ENCODE results near the gene MOCS3. TPM values are rescaled to one million over a fixed set of nuclear protein-coding genes. Genes with fewer than 3 reads are reported as not detected.
A peak's percentile ranks its signal among the peaks of the same experiment; 100 is the strongest.

MOCS3 gene
- 5.8 TPM for polyA plus RNA-seq (2013, experiment 1 of 4)
- polyA plus RNA-seq (2013, experiment 2 of 4): 7.7 TPM
- 5.1 TPM for polyA plus RNA-seq (2013, experiment 3 of 4)
- polyA plus RNA-seq (2013, experiment 4 of 4): 5.6 TPM

DNA sequence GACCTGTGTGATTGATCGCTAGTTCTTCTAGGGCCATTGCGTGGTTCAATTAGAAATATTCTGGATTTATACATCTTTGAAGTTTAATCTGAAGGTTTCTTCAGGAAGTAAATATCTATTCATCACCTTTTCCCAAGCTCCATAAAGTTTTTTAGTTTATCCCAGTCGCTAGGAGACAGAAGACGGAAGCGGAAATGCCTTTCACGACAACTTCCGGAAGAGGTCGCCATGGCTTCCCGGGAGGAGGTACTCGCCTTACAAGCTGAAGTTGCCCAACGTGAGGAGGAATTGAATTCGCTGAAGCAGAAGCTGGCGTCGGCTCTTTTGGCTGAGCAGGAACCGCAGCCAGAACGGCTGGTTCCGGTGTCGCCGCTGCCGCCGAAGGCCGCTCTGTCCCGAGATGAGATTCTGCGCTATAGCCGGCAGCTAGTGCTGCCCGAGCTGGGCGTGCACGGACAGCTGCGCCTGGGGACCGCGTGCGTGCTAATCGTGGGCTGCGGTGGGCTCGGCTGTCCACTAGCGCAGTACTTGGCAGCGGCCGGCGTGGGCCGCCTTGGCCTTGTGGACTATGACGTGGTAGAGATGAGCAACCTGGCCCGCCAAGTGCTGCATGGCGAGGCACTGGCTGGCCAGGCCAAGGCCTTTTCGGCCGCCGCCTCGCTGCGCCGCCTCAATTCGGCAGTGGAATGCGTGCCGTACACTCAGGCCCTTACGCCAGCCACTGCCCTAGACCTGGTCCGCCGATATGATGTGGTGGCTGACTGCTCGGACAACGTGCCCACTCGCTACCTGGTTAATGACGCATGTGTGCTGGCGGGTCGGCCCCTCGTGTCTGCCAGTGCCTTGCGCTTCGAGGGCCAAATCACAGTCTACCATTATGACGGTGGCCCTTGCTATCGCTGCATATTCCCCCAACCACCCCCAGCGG is at the start of gene MOCS3:
MOCS3 (plus strand) TSS at position 204 of the 928 bp plus-strand sequence; CDS start at position 229, 25 bp downstream.
- WGBS, 2 experiments: 4% methylated on average over 67 of the region's 67 CpGs
- Histone ChIP-seq H3K27me3 (ENCODE audit: control insufficient read depth, insufficient read depth, low read length, poor library complexity, severe bottlenecking) (no peaks in the 10 kb centered on the region), H3K4me1 (ENCODE audit: control insufficient read depth, insufficient read depth, low read length) (peaks cover 8% of the 10 kb centered on the region), H3K9me3 (ENCODE audit: control insufficient read depth, low read length) (no peaks in the 10 kb centered on the region), H3K27ac (ENCODE audit: insufficient read depth, low read depth, low read length, poor library complexity, severe bottlenecking) (peak within 1 kb of the TSS; percentile 83), H3K4me3 (ENCODE audit: insufficient read depth, low read depth, low read length) (peak within 1 kb of the TSS; percentile 74), H3K36me3 (ENCODE audit: control insufficient read depth, insufficient read depth, low read length) (peaks cover 7% of the 10 kb centered on the region)

- WGBS, 2 experiments: 92 to 95% methylated on average over 3 of the region's 3 CpGs
- no peak overlapping the region for H3K4me3 ChIP-seq (ENCODE audit: insufficient read depth, low read depth, low read length)
- no peaks in the 10 kb centered on the region for H3K36me3 ChIP-seq (ENCODE audit: control insufficient read depth, insufficient read depth, low read length)
- no peak overlapping the region for H3K27ac ChIP-seq (ENCODE audit: insufficient read depth, low read depth, low read length, poor library complexity, severe bottlenecking)
- H3K9me3 ChIP-seq (ENCODE audit: control insufficient read depth, low read length): no peaks in the 10 kb centered on the region
- no peaks in the 10 kb centered on the region for H3K27me3 ChIP-seq (ENCODE audit: control insufficient read depth, insufficient read depth, low read length, poor library complexity, severe bottlenecking)
- no peaks in the 10 kb centered on the region for H3K4me1 ChIP-seq (ENCODE audit: control insufficient read depth, insufficient read depth, low read length)
Measured at GRCh38 chr20:50909413-50909812, 49.2 kb upstream of the MOCS3 start.

DNA sequence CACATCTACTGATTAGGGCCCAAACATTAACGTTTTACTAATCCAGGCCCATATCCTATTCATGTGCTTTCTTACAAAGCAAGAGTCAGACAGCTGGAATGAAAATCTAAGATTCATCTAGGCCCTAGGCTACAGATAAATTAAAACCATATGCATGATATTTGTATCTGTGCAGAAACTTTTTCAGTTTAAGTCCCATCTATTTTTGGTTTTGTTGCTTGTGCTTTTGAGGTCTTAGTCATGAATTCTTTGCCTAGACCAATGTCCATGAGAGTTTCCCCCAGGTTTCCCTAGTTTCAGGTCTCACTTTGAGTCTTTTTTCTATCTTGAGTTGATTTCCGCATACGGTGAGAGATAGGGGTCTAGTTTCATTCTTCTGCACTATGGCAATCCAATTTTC is 47.6 kb upstream of the MOCS3 start:
- H3K4me3 ChIP-seq (ENCODE audit: insufficient read depth, low read depth, low read length): no peak overlapping the region
- H3K9me3 ChIP-seq (ENCODE audit: control insufficient read depth, low read length): no peaks in the 10 kb centered on the region
- H3K27ac ChIP-seq (ENCODE audit: insufficient read depth, low read depth, low read length, poor library complexity, severe bottlenecking): no peak overlapping the region
- 89% methylated on average over 3 of the region's 3 CpGs for WGBS, 2 experiments
- no peaks in the 10 kb centered on the region for H3K27me3 ChIP-seq (ENCODE audit: control insufficient read depth, insufficient read depth, low read length, poor library complexity, severe bottlenecking)
- no peaks in the 10 kb centered on the region for H3K4me1 ChIP-seq (ENCODE audit: control insufficient read depth, insufficient read depth, low read length)
- no peaks in the 10 kb centered on the region for H3K36me3 ChIP-seq (ENCODE audit: control insufficient read depth, insufficient read depth, low read length)

GRCh38 chr20:50911716-50912115 is 46.9 kb upstream of the MOCS3 start:
- no peak overlapping the region for H3K4me3 ChIP-seq (ENCODE audit: insufficient read depth, low read depth, low read length)
- H3K27ac ChIP-seq (ENCODE audit: insufficient read depth, low read depth, low read length, poor library complexity, severe bottlenecking): no peak overlapping the region
- H3K36me3 ChIP-seq (ENCODE audit: control insufficient read depth, insufficient read depth, low read length): no peaks in the 10 kb centered on the region
- WGBS, 2 experiments: 94 to 96% methylated on average over 1 of the region's 1 CpG
- H3K27me3 ChIP-seq (ENCODE audit: control insufficient read depth, insufficient read depth, low read length, poor library complexity, severe bottlenecking): no peaks in the 10 kb centered on the region
- no peaks in the 10 kb centered on the region for H3K9me3 ChIP-seq (ENCODE audit: control insufficient read depth, low read length)
- no peaks in the 10 kb centered on the region for H3K4me1 ChIP-seq (ENCODE audit: control insufficient read depth, insufficient read depth, low read length)

GRCh38 chr20:50913690-50914375 is 44.8 kb upstream of the MOCS3 start:
- H3K4me1 ChIP-seq (ENCODE audit: control insufficient read depth, insufficient read depth, low read length): peaks cover 6% of the 10 kb centered on the region
- no peaks in the 10 kb centered on the region for H3K27me3 ChIP-seq (ENCODE audit: control insufficient read depth, insufficient read depth, low read length, poor library complexity, severe bottlenecking)
- H3K36me3 ChIP-seq (ENCODE audit: control insufficient read depth, insufficient read depth, low read length): no peaks in the 10 kb centered on the region
- H3K9me3 ChIP-seq (ENCODE audit: control insufficient read depth, low read length): no peaks in the 10 kb centered on the region
- 93 to 97% methylated on average over 2 of the region's 2 CpGs for WGBS, 2 experiments
- no peak overlapping the region for H3K27ac ChIP-seq (ENCODE audit: insufficient read depth, low read depth, low read length, poor library complexity, severe bottlenecking)
- H3K4me3 ChIP-seq (ENCODE audit: insufficient read depth, low read depth, low read length): no peak overlapping the region

GRCh38 chr20:50915424-50915823 is 43.2 kb upstream of the MOCS3 start:
- Histone ChIP-seq H3K36me3 (ENCODE audit: control insufficient read depth, insufficient read depth, low read length) (no peaks in the 10 kb centered on the region), H3K27me3 (ENCODE audit: control insufficient read depth, insufficient read depth, low read length, poor library complexity, severe bottlenecking) (no peaks in the 10 kb centered on the region), H3K9me3 (ENCODE audit: control insufficient read depth, low read length) (no peaks in the 10 kb centered on the region), H3K27ac (ENCODE audit: insufficient read depth, low read depth, low read length, poor library complexity, severe bottlenecking) (no peak overlapping the region), H3K4me3 (ENCODE audit: insufficient read depth, low read depth, low read length) (no peak overlapping the region), H3K4me1 (ENCODE audit: control insufficient read depth, insufficient read depth, low read length) (peaks cover 6% of the 10 kb centered on the region)
- WGBS, 2 experiments: 85 to 96% methylated on average over 3 of the region's 3 CpGs

- no peaks in the 10 kb centered on the region for H3K9me3 ChIP-seq (ENCODE audit: control insufficient read depth, low read length)
- H3K4me3 ChIP-seq (ENCODE audit: insufficient read depth, low read depth, low read length): no peak overlapping the region
- H3K4me1 ChIP-seq (ENCODE audit: control insufficient read depth, insufficient read depth, low read length): peaks cover 6% of the 10 kb centered on the region
- H3K27ac ChIP-seq (ENCODE audit: insufficient read depth, low read depth, low read length, poor library complexity, severe bottlenecking): no peak overlapping the region
- H3K36me3 ChIP-seq (ENCODE audit: control insufficient read depth, insufficient read depth, low read length): no peaks in the 10 kb centered on the region
- WGBS, 2 experiments: 89 to 90% methylated on average over 5 of the region's 5 CpGs
- H3K27me3 ChIP-seq (ENCODE audit: control insufficient read depth, insufficient read depth, low read length, poor library complexity, severe bottlenecking): no peaks in the 10 kb centered on the region
Measured at GRCh38 chr20:50916257-50916656, 42.4 kb upstream of the MOCS3 start.

DNA sequence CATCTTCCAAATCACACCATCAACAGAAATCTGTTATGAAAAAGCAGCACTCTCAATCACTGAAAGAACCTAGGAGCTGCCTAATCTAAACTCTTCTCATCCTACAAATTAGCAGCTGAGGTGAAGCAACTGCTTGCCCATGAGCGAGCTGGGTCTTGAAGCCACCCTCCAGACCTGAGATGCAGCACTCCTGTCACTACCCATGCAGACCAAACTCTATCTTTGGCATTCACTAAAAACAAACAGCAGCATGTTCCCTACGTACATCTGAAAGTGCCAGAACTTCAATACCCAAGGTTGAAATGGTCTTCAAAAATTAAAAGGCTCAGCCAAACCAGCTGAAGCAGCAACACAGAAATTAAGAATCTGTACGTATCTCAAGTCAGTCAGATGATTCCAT is 41.7 kb upstream of the MOCS3 start:
- Histone ChIP-seq H3K4me1 (ENCODE audit: control insufficient read depth, insufficient read depth, low read length) (peaks cover 6% of the 10 kb centered on the region), H3K27ac (ENCODE audit: insufficient read depth, low read depth, low read length, poor library complexity, severe bottlenecking) (no peak overlapping the region), H3K36me3 (ENCODE audit: control insufficient read depth, insufficient read depth, low read length) (no peaks in the 10 kb centered on the region), H3K27me3 (ENCODE audit: control insufficient read depth, insufficient read depth, low read length, poor library complexity, severe bottlenecking) (no peaks in the 10 kb centered on the region), H3K9me3 (ENCODE audit: control insufficient read depth, low read length) (no peaks in the 10 kb centered on the region), H3K4me3 (ENCODE audit: insufficient read depth, low read depth, low read length) (no peak overlapping the region)
- WGBS, 2 experiments: 89 to 92% methylated on average over 3 of the region's 3 CpGs

GRCh38 chr20:50918403-50918802 is 40.2 kb upstream of the MOCS3 start:
- Histone ChIP-seq H3K4me3 (ENCODE audit: insufficient read depth, low read depth, low read length) (no peak overlapping the region), H3K9me3 (ENCODE audit: control insufficient read depth, low read length) (no peaks in the 10 kb centered on the region), H3K27me3 (ENCODE audit: control insufficient read depth, insufficient read depth, low read length, poor library complexity, severe bottlenecking) (no peaks in the 10 kb centered on the region), H3K4me1 (ENCODE audit: control insufficient read depth, insufficient read depth, low read length) (peaks cover 6% of the 10 kb centered on the region), H3K27ac (ENCODE audit: insufficient read depth, low read depth, low read length, poor library complexity, severe bottlenecking) (no peak overlapping the region), H3K36me3 (ENCODE audit: control insufficient read depth, insufficient read depth, low read length) (no peaks in the 10 kb centered on the region)
- 90 to 91% methylated on average over 3 of the region's 3 CpGs for WGBS, 2 experiments

DNA sequence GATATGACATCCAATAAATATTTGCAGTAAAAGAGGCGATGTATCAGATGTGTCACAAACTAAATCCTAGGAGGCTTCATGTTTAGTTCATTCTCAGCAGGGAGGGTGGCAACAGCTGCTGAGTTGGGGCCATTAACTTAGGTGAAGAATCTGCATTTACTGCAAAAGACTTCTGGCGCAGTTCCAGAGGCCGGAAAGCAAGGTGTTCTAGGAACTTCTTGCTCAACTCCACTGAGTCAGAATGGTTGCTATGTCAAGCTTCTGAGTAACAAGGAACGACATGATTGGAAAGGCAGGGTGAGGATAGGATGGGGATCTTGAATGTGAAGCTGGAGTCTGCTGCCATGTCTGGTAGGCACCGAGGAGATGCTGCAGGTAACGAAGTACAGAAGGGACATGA is 39.1 kb upstream of the MOCS3 start:
- Histone ChIP-seq H3K9me3 (ENCODE audit: control insufficient read depth, low read length) (no peaks in the 10 kb centered on the region), H3K36me3 (ENCODE audit: control insufficient read depth, insufficient read depth, low read length) (no peaks in the 10 kb centered on the region), H3K27ac (ENCODE audit: insufficient read depth, low read depth, low read length, poor library complexity, severe bottlenecking) (no peak overlapping the region), H3K27me3 (ENCODE audit: control insufficient read depth, insufficient read depth, low read length, poor library complexity, severe bottlenecking) (no peaks in the 10 kb centered on the region), H3K4me3 (ENCODE audit: insufficient read depth, low read depth, low read length) (no peak overlapping the region), H3K4me1 (ENCODE audit: control insufficient read depth, insufficient read depth, low read length) (peaks cover 6% of the 10 kb centered on the region)
- WGBS, 2 experiments: 91 to 94% methylated on average over 6 of the region's 6 CpGs
